ENCODE measurements around the gene EPHX1.

EPHX1 gene

GRCh38 chr1:225825078-225825477, 15.2 kb downstream of the EPHX1 start:
- no peak for DNase-seq (ENCODE audit: low read depth)
- no peak overlapping the region for H3K4me3 ChIP-seq (ENCODE audit: low read depth, low read length)
- no peak for TF ChIP-seq POLR2A (IDR thresholded peaks at IDR 0.05; ENCODE audit: extremely low read depth, insufficient read length)
- no peak for TF ChIP-seq MAX (IDR thresholded peaks at IDR 0.05; ENCODE audit: low read depth, low read length)
- no peak for TF ChIP-seq CTCF (IDR thresholded peaks at IDR 0.05; ENCODE audit: low read depth, low read length)
- no peak for TF ChIP-seq MYC (IDR thresholded peaks at IDR 0.05; ENCODE audit: low read depth, low read length)

GRCh38 chr1:225825607-225826007, 15.7 kb downstream of the EPHX1 start:
- TF ChIP-seq CTCF (IDR thresholded peaks at IDR 0.05; ENCODE audit: low read depth, low read length) (no peak), POLR2A (IDR thresholded peaks at IDR 0.05; ENCODE audit: extremely low read depth, insufficient read length) (no peak), MYC (IDR thresholded peaks at IDR 0.05; ENCODE audit: low read depth, low read length) (no peak), MAX (IDR thresholded peaks at IDR 0.05; ENCODE audit: low read depth, low read length) (no peak)
- H3K4me3 ChIP-seq (ENCODE audit: low read depth, low read length) = no peak overlapping the region
- DNase-seq (ENCODE audit: low read depth) = no peak

- no peak for DNase-seq (ENCODE audit: low read depth)
- no peak overlapping the region for H3K4me3 ChIP-seq (ENCODE audit: low read depth, low read length)
- TF ChIP-seq CTCF (IDR thresholded peaks at IDR 0.05; ENCODE audit: low read depth, low read length) (no peak), MYC (IDR thresholded peaks at IDR 0.05; ENCODE audit: low read depth, low read length) (no peak), POLR2A (IDR thresholded peaks at IDR 0.05; ENCODE audit: extremely low read depth, insufficient read length) (no peak), MAX (IDR thresholded peaks at IDR 0.05; ENCODE audit: low read depth, low read length) (no peak)
Measured at GRCh38 chr1:225827076-225827475, 17.2 kb downstream of the EPHX1 start.

- H3K4me3 ChIP-seq (ENCODE audit: low read depth, low read length) = no peak overlapping the region
- TF ChIP-seq MYC (IDR thresholded peaks at IDR 0.05; ENCODE audit: low read depth, low read length) = no peak
- no peak for TF ChIP-seq CTCF (IDR thresholded peaks at IDR 0.05; ENCODE audit: low read depth, low read length)
- TF ChIP-seq MAX (IDR thresholded peaks at IDR 0.05; ENCODE audit: low read depth, low read length) = no peak
- TF ChIP-seq POLR2A (IDR thresholded peaks at IDR 0.05; ENCODE audit: extremely low read depth, insufficient read length) = no peak
- no peak for DNase-seq (ENCODE audit: low read depth)
Measured at GRCh38 chr1:225828706-225829345, 18.9 kb downstream of the EPHX1 start.

GRCh38 chr1:225830841-225831240, 20.9 kb downstream of the EPHX1 start:
- no peak for DNase-seq (ENCODE audit: low read depth)
- no peak overlapping the region for H3K4me3 ChIP-seq (ENCODE audit: low read depth, low read length)
- no peak for TF ChIP-seq CTCF (IDR thresholded peaks at IDR 0.05; ENCODE audit: low read depth, low read length)
- TF ChIP-seq MYC (IDR thresholded peaks at IDR 0.05; ENCODE audit: low read depth, low read length) = no peak
- TF ChIP-seq POLR2A (IDR thresholded peaks at IDR 0.05; ENCODE audit: extremely low read depth, insufficient read length) = no peak
- no peak for TF ChIP-seq MAX (IDR thresholded peaks at IDR 0.05; ENCODE audit: low read depth, low read length)

All from NB4 (cell line).